Breast epithelium (tissue), 3 donors: Measurements from ENCODE around the gene FCAMR.

ENCODE experiments used
- CTCF ChIP-seq, 3 donors: fragments of 450-650 bp; IDR thresholded peaks; one replicate each; pipeline ENCODE4 v1.5.1; 2016 to 2017; ENCODE audit warnings: antibody characterized with exemption in 3 of 3, mild to moderate bottlenecking in 3 of 3, moderate library complexity in 3 of 3
- POLR2A ChIP-seq: fragments of 450-650 bp; IDR thresholded peaks from one replicate; pipeline ENCODE4 v1.6.1; 2016; ENCODE audit warnings: antibody characterized with exemption, mild to moderate bottlenecking, moderate library complexity
- POLR2AphosphoS5 ChIP-seq, 3 donors: sonication (generic); formaldehyde crosslinking; IDR thresholded peaks; one replicate each; pipeline ENCODE4 v1.6.1; 2017; ENCODE audit warnings: antibody characterized with exemption in 3 of 3

DNA sequence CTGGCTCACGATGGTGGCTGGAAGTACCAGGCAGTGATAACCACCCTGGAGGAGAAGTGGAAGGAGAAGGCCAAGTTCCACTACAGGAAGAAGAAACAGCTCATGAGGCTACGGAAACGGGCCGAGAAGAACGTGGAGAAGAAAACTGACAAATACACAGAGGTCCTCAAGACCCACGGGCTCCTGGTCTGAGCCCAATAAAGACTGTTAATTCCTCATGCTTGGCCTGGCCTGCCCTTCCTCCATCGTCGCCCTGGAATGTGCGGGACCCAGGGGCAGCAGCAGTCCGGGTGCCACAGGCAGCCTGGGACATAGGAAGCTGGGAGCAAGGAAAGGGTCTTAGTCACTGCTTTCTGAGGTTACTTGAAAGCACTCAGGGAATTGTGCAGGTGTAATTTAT, 62.2 kb downstream of the FCAMR start:
- TF ChIP-seq POLR2A = no peak
- TF ChIP-seq CTCF (IDR thresholded peaks at IDR 0.05) = no peak
- TF ChIP-seq POLR2AphosphoS5 (IDR thresholded peaks at IDR 0.05) = no peak
